Measurements from ENCODE around the gene CDH13.

CDH13 gene

DNA sequence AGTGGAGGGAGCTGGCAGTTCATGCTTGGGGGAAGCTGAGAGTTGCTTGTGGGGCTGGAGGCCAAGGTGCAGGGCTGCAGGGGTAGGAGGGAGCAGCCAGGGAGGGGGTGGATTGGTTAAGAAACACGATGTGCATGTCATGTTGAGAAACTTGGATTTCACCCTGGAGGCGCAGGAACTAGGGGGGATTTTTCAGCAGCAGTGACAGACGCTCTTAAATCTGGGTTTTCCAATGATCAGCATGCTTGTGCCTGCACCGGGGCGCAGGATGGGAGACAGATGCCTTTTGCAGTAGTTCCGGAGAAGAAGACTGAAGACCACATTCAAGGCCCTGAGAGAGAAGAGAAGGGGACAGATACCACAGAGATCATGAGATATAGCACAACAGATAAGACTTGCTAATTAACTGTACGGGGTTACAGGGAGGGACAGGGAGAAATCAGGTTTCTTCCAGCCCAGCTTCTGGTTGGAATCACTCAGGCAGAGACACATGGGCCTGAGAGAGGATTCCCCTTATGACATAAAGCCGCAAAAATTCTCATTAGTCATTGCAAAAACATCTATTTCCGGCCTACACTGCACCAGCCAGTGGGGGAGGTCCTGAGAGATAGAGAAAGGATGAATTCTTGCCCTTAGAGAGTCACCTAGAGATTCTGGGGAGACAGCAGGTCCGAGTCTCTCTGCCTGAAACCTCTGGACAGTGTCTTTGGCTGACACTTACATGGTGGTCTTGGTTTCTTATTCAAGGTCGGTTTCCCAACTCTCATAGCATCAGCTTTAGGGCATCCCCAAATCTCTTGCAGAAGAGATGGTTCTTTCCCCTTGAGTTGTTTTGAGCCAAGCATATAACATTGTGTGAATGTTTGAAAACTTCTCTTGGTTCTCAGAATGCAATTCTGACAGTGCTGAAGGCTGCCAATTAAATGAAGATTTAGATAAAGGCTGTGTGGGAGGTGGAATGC is 27.1 kb downstream of the CDH13 start:
- peak; percentile 92 for DNase-seq

DNA sequence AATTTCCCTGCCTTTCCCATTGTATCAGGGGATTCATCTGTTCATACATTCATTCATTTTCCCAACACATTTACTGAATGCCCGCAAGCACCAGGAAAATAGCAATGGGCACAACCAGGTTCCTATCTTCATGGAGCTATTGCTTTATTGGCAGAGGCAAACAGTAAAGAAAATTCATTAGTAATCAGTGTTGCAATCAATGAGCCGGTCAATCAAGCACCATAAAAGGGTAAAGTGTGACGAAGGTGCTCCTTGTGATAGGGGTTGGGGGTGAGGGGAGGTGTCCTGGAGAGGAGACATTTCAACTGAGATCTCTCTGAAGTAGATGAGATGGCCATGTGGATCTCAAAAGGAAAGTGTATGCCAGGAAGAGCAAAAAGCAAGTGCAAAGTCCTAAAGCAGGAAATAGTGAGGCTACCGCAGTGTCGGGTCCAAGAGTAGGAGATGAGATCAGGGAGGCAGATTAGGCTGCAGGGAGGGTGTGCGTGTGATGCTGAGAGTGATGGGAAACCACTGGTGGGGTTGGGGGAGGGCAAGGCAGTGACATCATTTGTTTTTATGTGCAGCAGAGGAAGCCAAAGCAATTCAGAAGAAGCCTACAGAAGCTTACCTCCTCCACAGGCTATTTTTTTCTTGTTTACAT is 28.4 kb downstream of the CDH13 start:
- DNase-seq, result peak; percentile 72

DNA sequence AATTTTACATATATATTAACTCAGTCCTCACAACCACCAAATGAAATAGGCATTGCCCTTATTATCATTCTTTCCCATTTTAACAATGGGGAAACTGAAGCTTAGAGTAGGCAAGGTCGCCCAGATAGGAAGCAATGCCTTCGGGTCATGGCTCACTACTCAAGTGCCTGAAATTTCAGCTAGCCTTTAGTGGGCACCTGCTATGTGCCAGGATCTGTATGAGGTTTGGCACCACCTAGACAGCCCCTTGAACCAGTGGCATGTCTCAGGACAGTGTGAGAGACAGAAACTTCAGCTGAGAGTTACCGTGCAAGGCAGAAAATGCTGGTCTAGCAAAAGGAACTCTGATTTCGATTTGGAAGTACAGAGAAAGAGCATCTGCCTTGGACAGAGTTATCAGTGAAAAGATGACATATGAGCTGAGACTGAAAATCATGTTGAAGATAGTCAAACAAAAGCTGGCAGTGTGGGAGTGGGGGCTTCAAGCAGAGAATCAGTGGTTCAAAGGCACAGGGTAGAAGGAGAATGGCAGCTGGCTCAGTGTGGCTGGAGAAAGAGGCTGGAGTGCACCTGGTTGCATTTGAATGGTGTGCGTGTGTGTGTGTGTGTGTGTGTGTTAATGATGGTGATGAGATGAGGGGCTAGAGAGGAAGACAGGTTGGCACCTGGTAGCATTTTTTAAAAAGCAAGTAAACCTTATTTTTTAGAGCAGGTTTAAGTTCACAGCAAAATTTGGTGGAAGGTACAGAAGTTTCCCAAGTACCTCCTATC is 29.1 kb downstream of the CDH13 start:
- no peak for DNase-seq

- peak; percentile 68 for DNase-seq
Measured at GRCh38 chr16:82657239-82657638, 30.5 kb downstream of the CDH13 start.

- DNase-seq, result no peak
Measured at GRCh38 chr16:82657786-82658185, 31.0 kb downstream of the CDH13 start.

- DNase-seq, result no peak
Measured at GRCh38 chr16:82658796-82659195, 32.0 kb downstream of the CDH13 start.

GRCh38 chr16:82660075-82660645 is 33.4 kb downstream of the CDH13 start:
- DNase-seq, result no peak

GRCh38 chr16:82660966-82661365 is 34.2 kb downstream of the CDH13 start:
- DNase-seq, result no peak

GRCh38 chr16:82664181-82664580 is 37.4 kb downstream of the CDH13 start:
- DNase-seq, result no peak

DNA sequence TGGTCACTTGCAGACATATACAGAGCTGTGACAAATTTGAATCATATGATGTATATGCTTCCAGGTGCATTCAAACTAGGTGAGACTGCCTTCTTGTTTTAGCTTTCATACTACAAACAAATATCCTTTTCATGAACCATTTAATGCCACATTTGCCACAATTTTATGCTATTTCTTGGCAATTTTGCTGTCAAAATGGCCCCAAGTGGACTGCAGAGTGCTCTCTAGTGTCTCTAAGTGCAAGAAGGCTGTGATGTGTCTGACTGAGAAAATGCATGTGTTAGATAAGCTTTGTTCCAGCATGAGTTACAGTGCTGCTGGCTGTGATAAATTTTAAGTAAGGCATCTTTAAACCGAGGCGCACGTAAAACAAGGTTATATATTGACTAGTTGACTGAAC is 38.3 kb downstream of the CDH13 start:
- no peak for DNase-seq

DNA sequence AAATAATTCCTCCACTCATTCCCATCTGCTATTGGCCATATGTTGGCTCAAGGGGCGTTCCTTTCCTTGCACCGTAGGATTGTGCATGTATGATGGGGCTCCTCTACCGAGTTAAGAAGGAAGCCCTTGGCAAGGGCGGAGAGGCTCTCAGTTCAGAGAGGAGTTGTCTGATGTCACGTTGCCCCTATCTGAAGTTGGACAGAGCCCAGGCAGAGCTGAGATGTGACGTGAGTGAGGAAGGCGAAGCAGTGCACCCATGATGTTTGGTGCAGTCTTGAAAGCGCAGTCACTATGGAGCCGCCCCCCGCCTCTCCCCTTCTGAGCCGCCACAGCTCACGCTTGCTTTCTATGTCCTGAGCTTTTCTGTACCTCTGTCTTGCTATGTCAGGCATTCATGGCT is 40.7 kb downstream of the CDH13 start:
- no peak for DNase-seq

GRCh38 chr16:82668094-82668493 is 41.3 kb downstream of the CDH13 start:
- no peak for DNase-seq

DNA sequence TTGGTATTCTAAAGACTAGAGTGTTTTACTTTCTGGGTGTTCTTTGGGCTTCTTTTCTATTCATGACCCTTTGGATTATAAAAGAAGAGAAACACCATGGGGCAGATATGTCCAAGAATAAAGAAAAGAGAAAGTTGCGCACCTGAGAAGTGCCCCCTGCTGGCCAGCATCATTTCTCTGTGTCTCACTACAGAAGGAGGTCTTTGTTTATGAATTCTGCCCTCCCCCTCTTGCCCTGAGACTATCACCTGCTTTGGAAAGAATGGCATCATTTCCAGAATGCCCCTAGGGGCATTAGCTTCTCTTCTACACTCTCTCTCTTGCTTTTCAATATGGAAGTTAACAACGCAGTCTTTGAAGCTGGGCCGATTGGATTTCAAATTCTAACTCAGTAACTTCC is 45.0 kb downstream of the CDH13 start:
- no peak for DNase-seq

GRCh38 chr16:82672676-82673075 is 45.9 kb downstream of the CDH13 start:
- no peak for DNase-seq

DNA sequence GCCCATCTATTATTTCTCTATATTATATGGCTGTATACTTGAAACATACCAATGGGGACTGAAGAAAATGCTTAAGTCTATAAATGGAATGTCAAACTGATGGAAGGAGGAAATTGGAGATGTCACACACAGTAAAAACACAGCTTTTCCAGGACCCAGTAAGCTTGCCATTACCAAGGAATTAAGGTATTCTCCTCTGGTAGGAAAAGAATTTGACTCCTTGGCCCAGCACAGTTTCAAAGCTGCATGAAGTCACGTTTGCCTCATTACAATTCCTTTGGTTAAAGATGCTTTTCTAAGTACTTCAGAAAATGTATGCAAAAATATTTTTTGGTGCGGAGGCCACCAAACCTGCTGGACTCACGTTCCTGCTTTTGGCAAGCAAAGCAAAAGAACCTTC is 48.5 kb downstream of the CDH13 start:
- no peak for DNase-seq

GRCh38 chr16:82681592-82681991 is 54.8 kb downstream of the CDH13 start:
- DNase-seq, result no peak

DNA sequence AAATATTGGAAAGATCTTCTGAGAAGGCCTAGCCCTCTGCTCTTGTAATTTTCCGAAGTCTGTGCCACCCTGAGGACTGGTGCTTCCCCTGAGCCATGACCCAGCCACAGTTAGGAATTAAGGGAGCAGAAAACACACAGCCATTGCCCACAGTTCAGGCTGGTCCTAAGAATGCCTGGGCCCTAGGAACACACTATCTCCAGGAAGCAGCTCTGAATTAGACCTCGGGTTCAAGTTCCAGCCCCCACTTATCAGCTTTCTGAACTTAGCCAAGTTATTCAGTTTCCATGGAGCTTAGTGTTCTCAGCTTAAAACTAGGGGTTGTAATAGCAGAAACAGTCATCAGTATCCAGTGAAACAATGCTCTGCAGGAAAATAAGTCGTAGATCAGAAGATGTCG is 56.0 kb downstream of the CDH13 start:
- DNase-seq, result no peak

DNA sequence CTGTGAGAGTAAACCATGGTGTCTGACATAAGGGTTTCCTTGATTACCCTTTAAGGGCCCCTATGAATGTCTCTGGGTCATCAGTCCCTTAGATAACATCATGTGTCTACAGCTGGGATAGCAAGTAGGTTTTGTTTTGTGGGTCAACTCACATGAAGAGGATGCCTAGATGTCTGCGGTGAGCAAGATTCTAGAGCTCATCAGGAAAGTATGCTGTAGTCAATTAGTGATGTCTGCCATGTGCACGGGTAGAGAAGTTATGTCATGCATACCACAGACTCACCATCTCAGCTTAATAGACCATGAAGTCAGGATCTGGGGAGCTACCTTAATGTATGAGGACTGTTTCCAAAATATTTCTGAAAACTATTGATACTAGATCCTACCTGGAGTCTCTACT is 57.5 kb downstream of the CDH13 start:
- no peak for DNase-seq

DNA sequence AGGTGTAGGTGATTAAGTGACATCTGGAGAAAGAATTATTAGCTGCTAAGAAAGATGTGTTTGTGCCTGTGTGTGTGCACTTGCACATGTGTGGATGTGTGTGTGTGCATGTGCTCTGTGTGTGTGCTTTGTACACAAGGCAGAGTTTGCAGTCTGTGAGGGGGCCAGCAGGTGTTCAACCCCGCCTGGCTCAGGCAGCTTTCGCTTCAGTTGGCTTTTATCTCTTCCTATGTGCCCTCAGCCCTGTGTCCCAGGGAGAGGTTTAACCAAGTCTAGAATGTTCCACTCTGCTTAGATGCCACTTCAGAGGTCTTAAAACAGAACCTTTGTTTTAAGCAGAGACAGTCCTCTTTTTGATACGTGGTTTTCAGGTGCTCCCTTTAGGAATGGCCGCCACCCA is 58.8 kb downstream of the CDH13 start:
- no peak for DNase-seq

- DNase-seq, result peak; percentile 88
Measured at GRCh38 chr16:82694239-82694874, 67.6 kb downstream of the CDH13 start.

DNA sequence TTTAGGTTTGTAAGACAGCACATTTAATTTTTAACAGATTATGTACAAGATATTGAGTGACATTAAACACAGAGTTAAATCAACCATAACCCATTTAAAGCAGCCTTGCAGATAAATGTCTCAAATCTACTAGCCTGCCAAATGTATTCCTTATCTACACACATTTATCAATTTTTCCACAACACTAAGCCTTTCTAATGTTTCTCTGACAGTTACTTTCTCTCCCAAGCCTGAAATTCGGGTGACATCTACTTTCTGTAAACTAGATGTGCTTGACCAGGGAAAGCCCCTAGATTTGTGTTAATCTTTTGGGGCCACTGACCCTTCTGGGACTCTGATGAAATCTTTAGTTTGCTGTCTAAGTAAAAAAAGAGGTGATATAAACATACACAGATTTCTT is 69.0 kb downstream of the CDH13 start:
- peak; percentile 39 for DNase-seq

DNA sequence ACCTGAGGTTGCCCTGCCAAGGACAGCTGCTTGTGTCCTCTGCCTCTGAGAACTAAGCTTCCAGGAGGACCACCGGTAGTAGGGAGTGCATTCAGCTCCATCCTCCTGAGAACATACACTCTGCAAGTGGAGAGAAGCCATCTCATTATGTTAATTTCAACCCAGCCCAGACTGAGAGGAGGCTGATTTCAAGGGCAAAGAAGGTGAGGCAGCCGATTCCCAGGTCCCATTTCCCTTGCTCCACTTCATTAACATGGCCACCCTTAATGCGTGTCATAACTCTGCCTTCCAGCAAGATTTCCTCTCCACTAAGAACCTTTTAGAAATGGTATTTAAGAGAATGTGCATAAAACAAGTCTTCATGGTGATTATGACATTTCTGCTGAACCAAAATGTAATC is 72.5 kb downstream of the CDH13 start:
- no peak for DNase-seq

Measured in NCI-H226 (cell line).